ENCODE data around the gene TAC4. TPM values are rescaled to one million over a fixed set of nuclear protein-coding genes. Genes with fewer than 3 reads are reported as not detected.

Gene TAC4
- total and polyA plus RNA-seq, 9 of the 15 experiments (the other 6 are each of a cell fraction or from before 2014, with no cell fraction given), result 0.17 TPM; not detected in 8

- no peak for TF ChIP-seq ZNF668 (CRISPR knock-in tag; IDR thresholded peaks at IDR 0.05)
- no peak for TF ChIP-seq NCOA1 (IDR thresholded peaks at IDR 0.05; ENCODE audit: low read depth)
- no peak for TF ChIP-seq ZNF274 (IDR thresholded peaks at IDR 0.05; ENCODE audit: borderline replicate concordance, low read depth, low read length)
- TF ChIP-seq ZNF766 (CRISPR knock-in tag; conservative IDR thresholded peaks at IDR 0.05), result no peak
- no peak for TF ChIP-seq ZNF165 (CRISPR knock-in tag; IDR thresholded peaks at IDR 0.05; ENCODE audit: borderline replicate concordance)
- TF ChIP-seq ATF4 (CRISPR knock-in tag; IDR thresholded peaks at IDR 0.05), result no peak
- TF ChIP-seq MAFF (IDR thresholded peaks at IDR 0.05; ENCODE audit: low read length), result no peak
- no peak for TF ChIP-seq ESRRB (CRISPR knock-in tag; IDR thresholded peaks at IDR 0.05; ENCODE audit: borderline replicate concordance)
Measured at GRCh38 chr17:49795372-49795771, 52.5 kb downstream of the TAC4 start (continued).

GRCh38 chr17:49793309-49793708 lies 54.6 kb downstream of the TAC4 start:
- FAIRE-seq (no peak), DNase-seq (ENCODE audit: extremely low read depth in 1 of 4, low spot score in 3 of 4) (no peak), ATAC-seq (no peak)
- ChIA-PET CTCF (ENCODE audit: low intra/inter-chr PET ratio) (no interaction called here), POLR2A (no interaction called here)
- H2AFZ ChIP-seq (ENCODE audit: low read depth, low read length), result no peak overlapping the region
- no peak overlapping the region for H3K4me2 ChIP-seq (ENCODE audit: insufficient read depth, low read length)
- intact Hi-C loops (cut with micrococcal nuclease), result no loop called here
- H3K4me3 ChIP-seq, result no peak overlapping the region
- BruUV-seq (replicated peaks), result no TSS peak
- H4K20me1 ChIP-seq (replicated peaks; ENCODE audit: control insufficient read depth, insufficient read depth, low read length), result peaks cover 9% of the 10 kb centered on the region
- in situ Hi-C loops (cut with MboI), result no loop called here
- H3K27me3 ChIP-seq (ENCODE audit: control insufficient read depth in 2 of 2, insufficient read depth in 2 of 2, low read length in 2 of 2), result no peaks in the 10 kb centered on the region
- no peaks in the 10 kb centered on the region for H3K9me1 ChIP-seq (ENCODE audit: control insufficient read depth, insufficient read depth, low read length)
- H3K79me2 ChIP-seq (ENCODE audit: control insufficient read depth, insufficient read depth, low read length), result peaks cover 76% of the 10 kb centered on the region
- 94% methylated on average over 2 of the region's 3 CpGs for WGBS (ENCODE audit: insufficient coverage, low coverage, missing lambda C conversion rate)
- H3K4me1 ChIP-seq (replicated peaks in 1 of 2; ENCODE audit: control insufficient read depth in 2 of 2, insufficient read depth in 2 of 2, low read length in 2 of 2), result peaks cover 6 to 10% of the 10 kb centered on the region in 2 experiments; a peak in 4 of 5 replicates
- no peak overlapping the region for H3K27ac ChIP-seq (ENCODE audit: extremely low read depth, low read depth, low read length)
- H3K9me3 ChIP-seq (replicated peaks; ENCODE audit: control insufficient read depth, insufficient read depth, low read depth, low read length), result no peaks in the 10 kb centered on the region
- H3K36me3 ChIP-seq (ENCODE audit: control insufficient read depth, insufficient read depth, low read length), result peaks cover 84% of the 10 kb centered on the region
- no peak overlapping the region for H3K9ac ChIP-seq (ENCODE audit: insufficient read depth in 1 of 2, low read depth in 2 of 2, low read length in 2 of 2)
- TF ChIP-seq E2F6 (IDR thresholded peaks at IDR 0.05; ENCODE audit: borderline replicate concordance in 1 of 2, extremely low read depth in 1 of 2, insufficient read depth in 1 of 2, insufficient read length in 1 of 2, low read depth in 1 of 2, low read length in 1 of 2, poor library complexity in 1 of 2, severe bottlenecking in 1 of 2) (no peak), EGR1 (conservative IDR thresholded peaks at IDR 0.05) (no peak), IFI16 (CRISPR knock-in tag; IDR thresholded peaks at IDR 0.05) (no peak), ETS2 (tag; IDR thresholded peaks at IDR 0.05; ENCODE audit: borderline replicate concordance, poor library complexity, severe bottlenecking) (no peak), PYGO2 (tag; IDR thresholded peaks at IDR 0.05) (no peak), UBTF (IDR thresholded peaks at IDR 0.05; ENCODE audit: borderline replicate concordance in 1 of 2, low read depth in 2 of 2, low read length in 2 of 2) (no peak), PPARD (CRISPR knock-in tag; IDR thresholded peaks at IDR 0.05) (no peak), XRCC3 (IDR thresholded peaks at IDR 0.05) (no peak), MTA2 (IDR thresholded peaks at IDR 0.05; ENCODE audit: low read depth) (no peak)

All from K562 (cell line).